Measurements from ENCODE around the gene PICALM. TPM values are rescaled to one million over a fixed set of nuclear protein-coding genes. Genes with fewer than 3 reads are reported as not detected.
"Not testable (repeated sequence)": the region's sequence is repeated elsewhere in the genome, so short reads cannot be mapped to it uniquely, and the experiment has no call there.

The PICALM gene
- total RNA-seq, 2 donors from 2014 or later = 116 to 162 TPM

DNA sequence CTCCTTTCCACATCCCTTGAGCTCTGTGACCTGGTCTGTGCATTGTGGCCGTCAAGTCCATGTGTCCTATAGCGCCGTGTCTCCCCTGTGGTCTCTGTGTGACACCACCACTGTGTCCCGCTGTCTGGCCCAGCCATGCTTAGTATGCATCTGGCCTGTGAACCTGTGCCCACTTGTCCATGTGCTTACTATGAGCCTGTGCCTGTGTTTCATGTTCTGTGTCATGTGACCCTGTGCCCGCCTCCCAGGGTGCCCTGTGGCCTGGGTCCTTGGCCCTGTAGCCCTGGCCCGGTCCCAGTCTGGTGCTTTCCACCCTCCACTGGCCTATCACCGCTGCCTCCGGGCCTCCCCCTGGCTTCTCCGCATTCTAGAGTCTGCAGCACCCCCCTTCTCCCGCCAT lies 133.1 kb downstream of the PICALM start:
- Histone ChIP-seq H3K9ac (ENCODE audit: low read depth in 2 of 2, low read length in 2 of 2) (no peak overlapping the region), H3K27ac (no peak overlapping the region), H3K27me3 (no peaks in the 10 kb centered on the region), H3K4me3 (no peak overlapping the region), H3K4me1 (no peaks in the 10 kb centered on the region), H3K9me3 (no peaks in the 10 kb centered on the region), H3K36me3 (no peaks in the 10 kb centered on the region)
- intact Hi-C loops (cut with DNase I) = no loop called here
- no peak for DNase-seq
- no peak for TF ChIP-seq CTCF (IDR thresholded peaks at IDR 0.05)

- H3K36me3 ChIP-seq = no peaks in the 10 kb centered on the region
- H3K9me3 ChIP-seq = no peaks in the 10 kb centered on the region
- H3K27ac ChIP-seq = no peak overlapping the region
- DNase-seq = no peak
- H3K4me1 ChIP-seq = no peaks in the 10 kb centered on the region
- H3K9ac ChIP-seq (ENCODE audit: low read depth in 2 of 2, low read length in 2 of 2) = no peak overlapping the region
- intact Hi-C loops (cut with DNase I) = no loop called here
- H3K27me3 ChIP-seq = no peaks in the 10 kb centered on the region
- no peak overlapping the region for H3K4me3 ChIP-seq
- no peak for TF ChIP-seq CTCF (IDR thresholded peaks at IDR 0.05)
Measured at GRCh38 chr11:85934596-85935169, 134.2 kb downstream of the PICALM start.

DNA sequence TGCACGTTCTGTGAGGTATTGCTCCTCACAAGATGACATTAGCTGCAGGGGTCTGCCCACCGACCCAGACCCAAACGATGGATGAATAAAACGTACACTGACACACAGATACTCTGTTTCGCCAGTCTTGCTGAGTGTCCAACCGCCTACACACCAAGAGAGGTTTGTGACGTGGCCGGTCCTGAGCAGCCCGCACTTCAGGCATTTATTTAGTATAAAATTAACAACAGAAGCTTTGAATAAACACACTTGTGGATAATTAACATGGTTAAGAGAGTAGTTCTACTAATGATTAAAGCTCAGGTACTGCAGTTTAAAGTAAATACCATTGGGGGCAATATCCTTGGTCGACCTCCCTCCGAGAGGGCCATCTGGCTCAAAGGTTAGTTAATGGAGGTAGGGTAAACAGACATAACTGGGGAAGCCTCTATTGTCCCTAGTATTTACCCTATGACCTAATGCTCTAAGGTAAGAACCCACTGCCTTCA lies 138.0 kb downstream of the PICALM start:
- Histone ChIP-seq H3K36me3 (no peaks in the 10 kb centered on the region), H3K4me1 (no peaks in the 10 kb centered on the region), H3K9ac (ENCODE audit: low read depth in 2 of 2, low read length in 2 of 2) (no peak overlapping the region), H3K9me3 (no peaks in the 10 kb centered on the region), H3K4me3 (no peak overlapping the region), H3K27ac (no peak overlapping the region), H3K27me3 (no peaks in the 10 kb centered on the region)
- TF ChIP-seq CTCF (IDR thresholded peaks at IDR 0.05) = no peak
- intact Hi-C loops (cut with DNase I) = no loop called here
- DNase-seq = no peak

DNA sequence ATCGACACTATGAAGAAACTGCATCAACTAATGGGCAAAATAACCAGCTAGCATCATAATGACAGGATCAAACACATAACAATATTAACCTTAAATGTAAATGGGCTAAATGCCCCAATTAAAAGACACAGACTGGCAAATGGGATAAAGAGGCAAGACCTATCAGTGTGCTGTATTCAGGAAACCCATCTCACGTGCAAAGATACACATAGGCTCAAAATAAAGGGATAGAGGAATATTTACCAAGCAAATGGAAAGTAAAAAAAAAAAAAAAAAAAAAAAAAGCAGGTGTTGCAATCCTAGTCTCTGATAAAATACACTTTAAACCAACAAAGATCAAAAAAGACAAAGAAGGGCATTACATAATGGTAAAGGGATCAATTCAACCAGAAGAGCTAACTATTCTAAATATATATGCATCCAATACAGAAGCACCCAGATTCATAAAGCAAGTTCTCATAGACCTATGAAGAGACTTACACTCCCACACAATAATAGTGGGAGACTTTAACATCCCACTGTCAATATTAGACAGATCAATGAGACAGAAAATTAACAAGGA lies 142.2 kb downstream of the PICALM start:
- H3K27ac ChIP-seq; H3K9me3 ChIP-seq; DNase-seq; H3K4me3 ChIP-seq; H3K36me3 ChIP-seq; H3K9ac ChIP-seq (ENCODE audit: low read depth in 2 of 2, low read length in 2 of 2); H3K27me3 ChIP-seq; intact Hi-C loops (cut with DNase I); H3K4me1 ChIP-seq: not testable (repeated sequence)

DNA sequence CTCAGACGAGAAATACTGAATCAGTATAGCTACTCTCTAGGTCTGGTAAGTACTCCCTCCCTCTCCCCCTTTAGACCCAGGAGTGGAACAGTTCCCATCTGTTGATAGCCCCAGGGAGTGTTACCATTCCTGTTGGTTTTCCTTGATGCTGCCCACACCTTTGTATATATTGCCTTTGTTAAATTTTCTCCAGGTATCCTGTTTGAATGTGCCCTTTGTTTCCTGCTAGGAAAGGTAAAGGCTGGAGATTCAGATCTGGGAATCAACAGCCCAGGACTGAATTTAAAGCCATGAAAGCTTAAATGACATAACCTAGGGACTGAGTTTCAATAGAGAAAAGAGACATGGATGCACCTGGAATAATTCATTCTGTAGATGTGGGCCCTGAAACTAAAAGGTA lies 145.4 kb downstream of the PICALM start:
- Histone ChIP-seq H3K9me3 (no peaks in the 10 kb centered on the region), H3K4me3 (no peak overlapping the region), H3K4me1 (no peaks in the 10 kb centered on the region), H3K27me3 (no peaks in the 10 kb centered on the region), H3K9ac (ENCODE audit: low read depth in 2 of 2, low read length in 2 of 2) (no peak overlapping the region), H3K27ac (no peak overlapping the region), H3K36me3 (no peaks in the 10 kb centered on the region)
- intact Hi-C loops (cut with DNase I) = no loop called here
- peak; percentile 45 for DNase-seq
- no peak for TF ChIP-seq CTCF (IDR thresholded peaks at IDR 0.05)

DNA sequence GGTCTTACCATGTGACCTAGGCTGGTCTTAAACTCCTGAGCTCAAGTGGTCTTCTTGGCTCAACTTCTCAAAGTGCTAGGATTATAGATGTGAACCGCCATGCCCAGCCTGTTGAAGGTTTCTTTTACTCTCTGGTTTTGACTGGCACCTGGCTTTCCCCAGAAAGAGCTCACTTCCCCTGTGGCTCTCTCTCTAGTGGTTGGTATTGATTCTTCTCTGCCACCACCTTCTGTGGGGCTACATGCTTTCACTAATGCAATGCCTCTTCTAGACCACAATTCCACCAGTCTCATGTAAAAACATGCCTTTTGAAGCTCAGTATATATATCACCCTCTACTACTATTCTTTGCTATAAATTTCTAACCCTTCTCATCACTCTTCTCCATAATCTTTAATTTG lies 146.5 kb downstream of the PICALM start:
- Histone ChIP-seq H3K9ac (ENCODE audit: low read depth in 2 of 2, low read length in 2 of 2) (no peak overlapping the region), H3K9me3 (no peaks in the 10 kb centered on the region), H3K27me3 (no peaks in the 10 kb centered on the region), H3K36me3 (no peaks in the 10 kb centered on the region), H3K4me1 (no peaks in the 10 kb centered on the region), H3K4me3 (no peak overlapping the region), H3K27ac (no peak overlapping the region)
- no peak for TF ChIP-seq CTCF (IDR thresholded peaks at IDR 0.05)
- no peak for DNase-seq
- intact Hi-C loops (cut with DNase I) = no loop called here

Measured in colonic mucosa (tissue), 4 donors.